Stomach (tissue), 9 donors: ENCODE measurements around the gene PRUNE1. TPM values are rescaled to one million over a fixed set of nuclear protein-coding genes. Genes with fewer than 3 reads are reported as not detected.

Experiments
- DNase-seq, 2 donors: peaks; one replicate each; pipeline versions ENCODE4 v3.0.0 to v3.0.0-alpha.2; 2013 to 2019
- H3K27ac ChIP-seq, 5 donors: fragments of 200-600 bp in 4 of 5; sonication (generic) in 4 of 5; one replicate each; pipeline ENCODE4 v1.5.1; 2013 to 2019; ENCODE audit warnings: mild to moderate bottlenecking in 1 of 5, moderate library complexity in 1 of 5
- H3K27me3 ChIP-seq, 3 donors: fragments of 200-600 bp; sonication (generic); one replicate each; pipeline ENCODE4 v1.5.1; 2017 to 2019; ENCODE audit warnings: mixed run types in 1 of 3
- H3K36me3 ChIP-seq, 4 donors: fragments of 200-600 bp; sonication (generic); 1 replicate in 3 of 4; 2 replicates in 1 of 4; pipeline ENCODE4 v1.5.1; 2016 to 2019
- H3K4me1 ChIP-seq, 4 donors: fragments of 200-600 bp; sonication (generic); one replicate each; pipeline ENCODE4 v1.5.1; 2016 to 2019
- H3K4me3 ChIP-seq, 4 donors: fragments of 200-600 bp; sonication (generic) in 3 of 4; one replicate each; pipeline ENCODE4 v1.5.1; 2016 to 2019; ENCODE audit warnings: mild to moderate bottlenecking in 1 of 4
- H3K9me3 ChIP-seq, 4 donors: fragments of 200-600 bp; sonication (generic); one replicate each; pipeline ENCODE4 v1.5.1; 2016 to 2019
- CTCF ChIP-seq, 7 experiments: fragments of 450-650 bp in 4 of 7; fragments of 200-600 bp in 3 of 7; sonication (generic) in 3 of 7; IDR thresholded peaks; one replicate each; pipeline ENCODE4 v1.5.1; 2016 to 2019; ENCODE audit warnings: antibody characterized with exemption in 7 of 7, control low read depth in 2 of 7, mild to moderate bottlenecking in 1 of 7
- EP300 ChIP-seq: sonication (generic); formaldehyde crosslinking; IDR thresholded peaks from one replicate; pipeline ENCODE4 v1.6.1; 2017; ENCODE audit warnings: antibody characterized with exemption
- POLR2A ChIP-seq, 4 donors: fragments of 450-650 bp; IDR thresholded peaks; one replicate each; pipeline ENCODE4 v1.6.1; 2016; ENCODE audit warnings: antibody characterized with exemption in 4 of 4, control low read depth in 2 of 4, mild to moderate bottlenecking in 1 of 4, moderate library complexity in 1 of 4
- POLR2AphosphoS5 ChIP-seq, 3 donors: sonication (generic); formaldehyde crosslinking; IDR thresholded peaks; one replicate each; pipeline ENCODE4 v1.6.1; 2016; ENCODE audit warnings: antibody characterized with exemption in 3 of 3
- WGBS, 5 donors: extraction: QIAGEN DNeasy Blood & Tissue Kit in 3 of 5; methylation state at CpG; one replicate each; pipeline versions ENCODE4 v1.1.5 to v1.1.7; 2013 to 2018; 5-methylcytosine and 5-hydroxymethylcytosine counted together
- intact Hi-C: fragments of 100-400 bp; cut with DNase I; formaldehyde crosslinking; loops from one replicate; pipeline ENCODE4 v1.15.1; 2023; ENCODE audit warnings: low total_unique reads
- polyA plus RNA-seq, 3 donors: library from polyadenylated mRNA; stranded (reverse); fragments of 200-250 nt; gene quantifications; one replicate each; pipeline ENCODE4 v1.2.3, GENCODE V29; 2013
- total RNA-seq, 5 donors: library from RNA; depleted of rRNA; stranded (reverse); fragments of >200 nt; gene quantifications; one replicate each; pipeline versions ENCODE4 v1.1.0 to v1.2.3, GENCODE V29; 2014 to 2016
- donor health status: healthy with polysubstance abuse.
- donor health status: Bipolar disorder and iron deficiency.
- donor health status: healthy.

The PRUNE1 gene
- total and polyA plus RNA-seq, 8 donors, result 2.9 to 118 (median 13.7) TPM

DNA sequence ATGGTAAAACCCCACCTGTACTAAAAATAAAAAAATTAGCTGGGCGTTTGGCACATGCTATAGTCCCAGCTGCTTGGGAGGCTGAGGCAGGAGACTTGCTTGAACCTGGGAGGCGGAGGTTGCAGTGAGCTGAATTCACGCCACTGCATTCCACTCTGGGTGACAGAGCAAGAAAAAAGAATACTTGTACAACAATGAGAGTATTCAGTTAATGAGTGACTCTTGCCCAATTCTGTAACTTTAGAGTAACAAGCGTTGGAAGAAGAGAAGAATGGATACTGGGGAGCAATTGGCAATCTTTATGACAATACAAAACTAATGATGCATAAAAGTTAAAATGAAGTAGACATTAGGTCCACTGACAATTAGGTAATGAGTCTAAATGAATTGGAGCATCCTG is 15.6 kb upstream of the PRUNE1 start:
- DNase-seq, result no peak
- Histone ChIP-seq H3K9me3 (no peaks in the 10 kb centered on the region), H3K4me3 (no peak overlapping the region), H3K36me3 (peaks cover 8 to 22% (median 13%) of the 10 kb centered on the region in 4 donors), H3K27ac (no peak overlapping the region), H3K4me1 (peaks cover 0 to 15% (median 6%) of the 10 kb centered on the region in 4 donors), H3K27me3 (no peaks in the 10 kb centered on the region)
- no peak for TF ChIP-seq POLR2AphosphoS5 (IDR thresholded peaks at IDR 0.05)
- TF ChIP-seq POLR2A (IDR thresholded peaks at IDR 0.05), result no peak
- TF ChIP-seq EP300, result no peak
- TF ChIP-seq CTCF (IDR thresholded peaks at IDR 0.05), result no peak
- intact Hi-C loops, result no loop called here
- WGBS, 5 donors, result 63 to 81% (median 77%) methylated on average over 4 of the region's 4 CpGs

DNA sequence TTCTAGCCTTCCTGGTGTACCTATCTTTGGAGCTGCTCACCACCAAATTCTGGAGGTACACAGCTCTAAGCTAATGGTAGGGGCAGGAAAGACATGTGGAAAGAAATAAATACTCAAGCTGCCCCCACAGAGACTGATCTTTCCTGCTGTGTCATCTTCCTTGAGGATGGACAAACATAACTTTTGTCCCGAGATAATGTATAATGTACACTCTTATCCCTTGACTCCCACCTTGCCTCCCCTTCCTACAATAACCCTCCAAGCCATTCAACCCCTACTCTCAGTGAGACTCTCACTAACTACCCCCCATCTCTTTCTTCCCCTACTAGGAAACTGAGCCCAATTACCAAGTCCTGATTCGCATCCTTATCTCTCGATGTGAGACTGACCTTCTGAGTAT is 14.0 kb upstream of the PRUNE1 start:
- no peak overlapping the region for H3K27ac ChIP-seq
- no peak for DNase-seq
- TF ChIP-seq CTCF (IDR thresholded peaks at IDR 0.05) (no peak), POLR2AphosphoS5 (IDR thresholded peaks at IDR 0.05) (no peak), EP300 (no peak), POLR2A (IDR thresholded peaks at IDR 0.05) (no peak)
- peaks cover 0 to 15% (median 6%) of the 10 kb centered on the region in 4 donors for H3K4me1 ChIP-seq
- H3K27me3 ChIP-seq, result no peaks in the 10 kb centered on the region
- H3K4me3 ChIP-seq, result no peak overlapping the region
- WGBS, 5 donors, result 68 to 80% (median 70%) methylated on average over 3 of the region's 3 CpGs
- H3K9me3 ChIP-seq, result no peaks in the 10 kb centered on the region
- H3K36me3 ChIP-seq, result peaks cover 23 to 39% (median 29%) of the 10 kb centered on the region in 4 donors
- intact Hi-C loops, result no loop called here

DNA sequence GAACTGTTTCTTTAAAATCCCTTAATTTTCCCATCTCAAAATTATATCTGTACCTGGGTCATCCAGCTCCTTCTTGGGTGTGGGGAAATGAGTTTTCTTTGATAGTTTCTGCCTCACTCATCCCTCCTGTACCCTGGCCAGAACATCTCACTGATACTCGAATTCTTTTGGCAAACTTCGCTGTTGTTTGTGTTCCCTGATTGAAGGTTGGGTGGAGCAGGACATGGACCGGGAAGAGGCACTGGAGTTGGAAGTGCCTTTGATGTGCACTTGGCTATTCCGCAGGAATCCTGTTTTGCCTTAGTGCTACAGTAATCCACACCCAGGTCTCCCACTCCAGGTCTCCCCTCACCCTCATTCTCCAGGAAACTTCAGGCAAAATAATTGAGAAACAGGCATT is 12.8 kb upstream of the PRUNE1 start:
- Histone ChIP-seq H3K27ac (peak overlapping the region in 3 of 5 donors; percentile 27 to 73 (median 48)), H3K27me3 (no peaks in the 10 kb centered on the region), H3K4me1 (peaks cover 0 to 19% (median 6%) of the 10 kb centered on the region in 4 donors), H3K9me3 (no peaks in the 10 kb centered on the region), H3K4me3 (no peak overlapping the region), H3K36me3 (peaks cover 26 to 51% (median 41%) of the 10 kb centered on the region in 4 donors)
- no peak for DNase-seq
- 46 to 57% (median 53%) methylated on average over 4 of the region's 4 CpGs for WGBS, 5 donors
- no peak for TF ChIP-seq POLR2A (IDR thresholded peaks at IDR 0.05)
- no peak for TF ChIP-seq CTCF (IDR thresholded peaks at IDR 0.05)
- no peak for TF ChIP-seq POLR2AphosphoS5 (IDR thresholded peaks at IDR 0.05)
- no peak for TF ChIP-seq EP300
- intact Hi-C loops, result no loop called here

DNA sequence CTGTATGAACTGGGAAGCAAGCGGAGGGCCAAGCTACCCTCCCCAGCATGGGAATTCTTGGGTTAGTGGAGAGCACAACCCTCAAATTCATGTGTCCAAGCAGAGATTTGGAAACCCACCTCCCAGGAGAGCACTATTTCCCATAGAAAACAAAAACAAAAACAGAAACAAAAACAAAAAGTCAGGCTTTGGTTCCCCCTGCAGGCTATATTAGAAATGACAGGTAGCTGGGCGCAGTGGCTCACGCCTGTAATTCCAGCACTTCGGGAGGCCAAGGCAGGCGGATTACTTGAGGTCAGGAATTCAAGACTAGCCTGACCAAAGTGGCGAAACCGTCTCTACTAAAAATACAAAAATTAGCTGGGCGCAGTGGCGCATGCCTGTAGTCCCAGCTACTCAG is 12.4 kb upstream of the PRUNE1 start:
- intact Hi-C loops, result no loop called here
- no peaks in the 10 kb centered on the region for H3K27me3 ChIP-seq
- H3K36me3 ChIP-seq, result peaks cover 26 to 55% (median 46%) of the 10 kb centered on the region in 4 donors
- H3K4me1 ChIP-seq, result peaks cover 0 to 20% (median 6%) of the 10 kb centered on the region in 4 donors
- peak; percentile 45 to 47 for DNase-seq
- WGBS, 5 donors, result 25 to 35% (median 26%) methylated on average over 9 of the region's 9 CpGs
- peak overlapping the region in 2 of 5 donors; percentile 48 to 73 for H3K27ac ChIP-seq
- TF ChIP-seq EP300 (no peak), POLR2A (IDR thresholded peaks at IDR 0.05) (no peak), POLR2AphosphoS5 (IDR thresholded peaks at IDR 0.05) (peak in 2 of 3 donors; percentile 11 to 13), CTCF (IDR thresholded peaks at IDR 0.05) (peak in 5 of 7 experiments; percentile 75 to 93 (median 89))
- H3K9me3 ChIP-seq, result no peaks in the 10 kb centered on the region
- H3K4me3 ChIP-seq, result no peak overlapping the region
